GM12875 (cell line): ENCODE data around the gene PPP1CA.
A peak's percentile ranks its signal among the peaks of the same experiment; 100 is the strongest.

ENCODE experiments used
- H3K4me3 ChIP-seq: one replicate; pipeline ENCODE4 v1.5.1; 2011; ENCODE audit warnings: low read depth, low read length, control low read depth
- TF ChIP-seq, protein P1 (sequence below): IDR thresholded peaks from 2 replicates; pipeline ENCODE4 v1.5.1; 2011; ENCODE audit warnings: low read depth, mild to moderate bottlenecking, control low read depth, inconsistent platforms, low read length, moderate library complexity, borderline replicate concordance; ENCODE audit not compliant: insufficient read depth

The PPP1CA gene

DNA sequence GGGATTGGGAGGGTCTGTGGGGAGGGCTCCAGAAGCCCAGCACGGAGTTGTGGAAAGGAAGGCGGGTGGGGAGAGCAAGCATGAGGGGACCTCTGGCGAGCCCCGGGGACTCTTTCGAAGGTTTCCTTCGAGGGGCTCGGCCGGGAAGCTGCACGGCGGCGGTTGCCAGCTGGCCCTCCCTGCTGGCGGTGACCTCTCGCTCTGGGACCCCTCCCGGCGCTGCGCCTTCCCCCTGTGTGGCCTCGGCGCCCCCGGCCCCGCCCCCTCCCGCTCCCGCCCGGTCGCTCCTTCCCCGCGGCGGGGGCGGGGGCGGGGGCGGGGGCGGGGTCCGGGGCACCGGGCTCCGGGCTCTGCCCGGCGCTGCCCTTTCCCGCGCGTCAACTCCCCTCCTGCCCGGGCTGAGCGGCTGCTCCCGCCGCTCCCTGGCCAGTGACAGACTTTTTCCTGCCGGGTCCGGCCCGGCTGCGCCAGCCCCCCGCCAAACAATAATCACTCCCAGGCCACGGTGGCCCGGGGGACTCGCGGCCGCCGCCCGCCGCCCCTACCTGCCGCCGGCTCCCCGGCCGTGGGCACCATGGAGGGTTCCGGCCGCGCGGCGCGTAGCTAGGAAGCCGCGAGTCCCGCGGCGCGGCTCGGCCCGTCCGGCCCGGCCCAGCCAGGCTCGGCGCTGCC lies 29.2 kb downstream of the PPP1CA start:
- TF ChIP-seq, protein P1, sequence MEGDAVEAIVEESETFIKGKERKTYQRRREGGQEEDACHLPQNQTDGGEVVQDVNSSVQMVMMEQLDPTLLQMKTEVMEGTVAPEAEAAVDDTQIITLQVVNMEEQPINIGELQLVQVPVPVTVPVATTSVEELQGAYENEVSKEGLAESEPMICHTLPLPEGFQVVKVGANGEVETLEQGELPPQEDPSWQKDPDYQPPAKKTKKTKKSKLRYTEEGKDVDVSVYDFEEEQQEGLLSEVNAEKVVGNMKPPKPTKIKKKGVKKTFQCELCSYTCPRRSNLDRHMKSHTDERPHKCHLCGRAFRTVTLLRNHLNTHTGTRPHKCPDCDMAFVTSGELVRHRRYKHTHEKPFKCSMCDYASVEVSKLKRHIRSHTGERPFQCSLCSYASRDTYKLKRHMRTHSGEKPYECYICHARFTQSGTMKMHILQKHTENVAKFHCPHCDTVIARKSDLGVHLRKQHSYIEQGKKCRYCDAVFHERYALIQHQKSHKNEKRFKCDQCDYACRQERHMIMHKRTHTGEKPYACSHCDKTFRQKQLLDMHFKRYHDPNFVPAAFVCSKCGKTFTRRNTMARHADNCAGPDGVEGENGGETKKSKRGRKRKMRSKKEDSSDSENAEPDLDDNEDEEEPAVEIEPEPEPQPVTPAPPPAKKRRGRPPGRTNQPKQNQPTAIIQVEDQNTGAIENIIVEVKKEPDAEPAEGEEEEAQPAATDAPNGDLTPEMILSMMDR, result no peak
- H3K4me3 ChIP-seq, result peak overlapping the region; percentile 57

DNA sequence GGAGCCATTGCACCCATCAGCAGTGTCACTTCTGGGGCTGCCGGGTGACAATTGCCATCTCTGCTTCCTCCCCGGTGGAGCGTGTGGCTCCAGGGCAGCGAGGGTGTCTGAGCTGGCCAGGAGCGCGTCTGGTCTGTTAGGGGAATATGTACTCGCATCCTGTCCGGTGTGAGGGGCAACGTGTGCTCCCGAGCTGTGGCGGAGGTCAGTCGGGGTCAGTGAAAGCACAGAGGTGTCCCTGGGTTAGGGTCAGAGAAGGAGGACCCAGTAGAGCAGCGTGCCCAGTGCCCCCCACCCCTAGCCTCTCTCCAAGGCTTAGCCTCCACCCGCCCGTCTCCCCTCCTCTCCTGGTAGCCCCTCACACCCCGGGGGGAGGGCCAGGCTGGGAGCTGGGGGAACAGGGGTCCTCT lies 29.7 kb downstream of the PPP1CA start:
- TF ChIP-seq, protein P1, result no peak
- H3K4me3 ChIP-seq, result peak overlapping the region; percentile 41

DNA sequence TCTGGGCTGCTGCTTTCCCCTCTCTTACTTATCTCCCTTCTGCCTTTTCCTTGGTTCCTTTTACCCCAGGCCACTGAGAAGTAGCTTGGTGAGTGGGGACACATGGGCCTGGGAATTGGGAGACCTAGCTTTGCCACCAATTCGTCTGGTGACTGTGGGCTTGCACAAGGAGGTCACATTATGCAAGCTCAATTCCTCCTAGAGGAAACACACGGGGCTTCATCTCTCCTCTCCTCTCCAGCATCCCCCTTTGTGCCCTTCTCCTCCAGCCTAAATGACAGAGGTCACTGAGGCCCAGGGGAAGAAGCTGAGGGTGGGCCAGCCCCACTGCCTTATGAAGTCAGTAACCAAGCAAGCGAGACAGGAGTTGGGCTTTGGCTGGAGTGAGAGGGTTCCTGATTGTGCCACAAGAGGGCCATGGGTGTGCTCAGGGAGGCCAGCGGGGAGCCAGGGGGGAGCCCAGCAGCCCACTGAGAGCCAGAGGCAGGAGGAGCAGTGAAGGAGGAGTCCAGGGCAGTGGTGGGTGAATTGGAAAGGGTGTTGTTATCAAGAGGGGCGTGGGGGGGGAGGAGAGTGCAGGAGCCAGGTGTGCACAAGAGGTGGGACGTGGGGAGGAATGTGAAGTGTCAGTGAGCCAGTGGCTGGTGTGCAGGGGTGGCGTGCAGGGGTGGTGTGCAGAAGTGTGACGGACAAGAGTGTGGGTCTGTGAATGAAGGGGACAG lies 30.3 kb downstream of the PPP1CA start:
- TF ChIP-seq, protein P1, result peak; percentile 66; the same call in 1 of the 2 replicates
- no peak overlapping the region for H3K4me3 ChIP-seq

DNA sequence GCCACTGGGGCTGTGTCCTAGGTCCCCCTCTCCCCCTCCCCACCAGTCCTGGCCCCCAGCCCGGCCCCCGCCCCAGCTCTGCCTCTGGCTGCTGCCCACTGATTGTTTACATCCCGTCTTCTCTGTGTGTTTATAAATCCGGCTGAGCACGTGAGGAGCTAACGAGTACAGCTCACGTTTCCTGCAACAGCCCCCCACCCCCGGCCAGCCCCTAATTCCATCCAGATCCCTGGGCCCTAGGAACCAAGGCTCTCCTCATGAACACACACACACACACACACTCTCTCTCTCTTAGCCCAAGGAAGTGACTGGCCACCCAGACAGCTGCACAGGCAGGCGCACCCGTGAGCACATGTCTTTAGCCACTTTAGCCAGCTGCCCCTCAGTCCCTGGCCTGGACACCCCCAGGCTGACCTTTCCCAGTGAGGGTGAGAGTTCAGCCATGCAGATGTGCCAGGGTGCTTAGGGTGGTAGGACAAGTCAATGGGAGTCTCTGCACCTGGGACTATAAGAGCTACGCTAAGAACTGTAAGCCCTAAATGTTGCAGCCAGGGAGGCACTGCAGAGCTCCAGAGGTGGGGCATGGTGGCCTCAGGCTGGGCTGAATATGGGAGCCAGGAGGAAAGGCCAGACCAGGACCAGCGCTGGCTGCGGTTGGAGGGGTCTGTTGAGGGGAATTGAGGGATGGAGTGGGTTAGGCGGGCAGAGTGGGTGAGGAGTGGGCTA lies 31.1 kb downstream of the PPP1CA start:
- TF ChIP-seq, protein P1, result no peak
- H3K4me3 ChIP-seq, result no peak overlapping the region

DNA sequence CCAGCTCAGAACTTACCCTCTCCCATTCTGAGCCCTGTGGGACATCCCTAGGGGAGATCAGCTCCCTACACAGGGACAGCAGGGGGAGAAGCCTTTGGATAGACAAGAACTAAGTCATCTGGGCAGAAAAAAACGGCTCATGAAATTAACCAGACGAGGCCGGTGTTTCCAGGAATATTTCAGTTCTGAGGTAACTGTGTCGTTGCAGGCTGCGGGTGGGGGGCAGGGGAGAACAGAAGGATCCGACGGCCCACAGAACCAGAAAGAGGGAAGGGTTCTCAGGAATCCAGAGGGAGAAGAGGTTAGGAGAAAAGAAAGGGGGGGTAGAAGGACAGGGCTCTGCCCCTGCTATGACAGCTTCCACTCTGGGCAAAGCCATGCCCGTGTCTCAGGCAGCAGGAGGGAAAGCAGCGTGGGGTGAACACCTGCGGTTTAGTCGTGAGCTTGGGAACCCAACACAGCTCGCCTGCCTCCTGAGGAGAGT lies 31.8 kb downstream of the PPP1CA start:
- no peak overlapping the region for H3K4me3 ChIP-seq
- TF ChIP-seq, protein P1, result no peak

DNA sequence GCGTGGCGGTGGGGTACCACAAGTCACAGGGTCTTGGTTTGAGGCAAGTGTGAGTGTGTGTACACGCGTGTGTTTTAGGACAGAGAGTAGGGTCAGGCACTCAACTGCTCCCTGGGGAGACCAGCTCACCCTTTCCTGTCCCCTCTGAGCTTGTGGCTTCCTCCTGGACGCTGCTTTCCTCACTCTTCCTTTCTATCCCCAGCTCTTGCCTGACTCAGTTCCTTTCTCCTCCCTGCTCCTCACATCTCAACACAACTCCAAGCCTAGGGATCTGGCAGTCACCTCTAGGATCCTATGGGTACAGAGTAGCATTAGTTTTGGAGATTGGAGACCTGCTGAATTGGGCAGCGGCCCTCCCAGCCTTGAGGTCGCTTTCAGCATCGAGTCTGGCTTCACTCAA lies 32.4 kb downstream of the PPP1CA start:
- TF ChIP-seq, protein P1, result no peak
- no peak overlapping the region for H3K4me3 ChIP-seq
